Upper lobe of left lung (tissue), 4 donors: ENCODE data around the gene RPUSD4.

Experiments used
- POLR2A ChIP-seq, 4 donors: fragments of 450-650 bp; IDR thresholded peaks; one replicate each; pipeline ENCODE4 v1.5.1; 2016 to 2017; ENCODE audit warnings: antibody characterized with exemption in 4 of 4, mild to moderate bottlenecking in 2 of 4
- TF ChIP-seq, protein P1 (sequence below), 6 experiments: fragments of 450-650 bp in 4 of 6; fragments of 200-600 bp in 2 of 6; sonication (generic) in 2 of 6; IDR thresholded peaks; one replicate each; pipeline ENCODE4 v1.5.1; 2016 to 2019; ENCODE audit warnings: antibody characterized with exemption in 6 of 6

- TF ChIP-seq, protein P1, sequence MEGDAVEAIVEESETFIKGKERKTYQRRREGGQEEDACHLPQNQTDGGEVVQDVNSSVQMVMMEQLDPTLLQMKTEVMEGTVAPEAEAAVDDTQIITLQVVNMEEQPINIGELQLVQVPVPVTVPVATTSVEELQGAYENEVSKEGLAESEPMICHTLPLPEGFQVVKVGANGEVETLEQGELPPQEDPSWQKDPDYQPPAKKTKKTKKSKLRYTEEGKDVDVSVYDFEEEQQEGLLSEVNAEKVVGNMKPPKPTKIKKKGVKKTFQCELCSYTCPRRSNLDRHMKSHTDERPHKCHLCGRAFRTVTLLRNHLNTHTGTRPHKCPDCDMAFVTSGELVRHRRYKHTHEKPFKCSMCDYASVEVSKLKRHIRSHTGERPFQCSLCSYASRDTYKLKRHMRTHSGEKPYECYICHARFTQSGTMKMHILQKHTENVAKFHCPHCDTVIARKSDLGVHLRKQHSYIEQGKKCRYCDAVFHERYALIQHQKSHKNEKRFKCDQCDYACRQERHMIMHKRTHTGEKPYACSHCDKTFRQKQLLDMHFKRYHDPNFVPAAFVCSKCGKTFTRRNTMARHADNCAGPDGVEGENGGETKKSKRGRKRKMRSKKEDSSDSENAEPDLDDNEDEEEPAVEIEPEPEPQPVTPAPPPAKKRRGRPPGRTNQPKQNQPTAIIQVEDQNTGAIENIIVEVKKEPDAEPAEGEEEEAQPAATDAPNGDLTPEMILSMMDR (IDR thresholded peaks at IDR 0.05): no peak
- no peak for TF ChIP-seq POLR2A (IDR thresholded peaks at IDR 0.05)
These were observed 46.7 kb downstream of the RPUSD4 start for GRCh38 chr11:126164781-126165180.
